GM18526 (cell line): Measurements from ENCODE around the gene CASP8.

Source experiments
- POLR2A ChIP-seq: IDR thresholded peaks from 3 replicates; pipeline ENCODE4 v1.6.1; 2011; ENCODE audit not compliant: insufficient read length; ENCODE audit errors: extremely low read depth

The CASP8 gene

DNA sequence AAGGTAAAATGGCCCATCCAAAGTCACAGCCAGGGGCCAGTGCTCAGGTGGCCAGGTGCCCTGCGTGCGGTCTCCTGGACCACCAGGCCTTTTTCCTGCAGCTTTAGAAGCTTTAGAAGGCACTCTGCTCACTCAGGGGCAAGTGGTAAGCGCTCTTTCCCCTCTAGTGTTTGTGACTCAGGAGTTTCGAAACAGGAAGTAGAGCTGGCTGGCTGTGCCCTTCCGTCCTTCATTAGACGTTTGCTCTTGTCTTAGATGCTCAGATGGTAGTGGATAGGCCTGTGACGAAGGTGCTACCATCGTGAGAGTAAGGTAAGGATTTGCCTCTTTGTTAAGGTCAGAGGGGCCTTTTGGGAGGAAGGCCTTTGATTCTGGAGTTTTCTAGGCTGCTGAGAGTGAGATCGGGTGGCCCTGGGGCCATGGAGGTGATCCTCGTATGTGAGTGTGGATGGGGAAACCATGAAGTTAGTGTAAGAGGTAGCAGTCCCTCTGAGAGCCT lies at the start of gene CASP8:
TSS of gene CASP8 (plus strand) at position 235 of the 499 bp plus-strand sequence. CDS start 5,951 bp downstream, outside the sequence.
- no peak for TF ChIP-seq POLR2A

DNA sequence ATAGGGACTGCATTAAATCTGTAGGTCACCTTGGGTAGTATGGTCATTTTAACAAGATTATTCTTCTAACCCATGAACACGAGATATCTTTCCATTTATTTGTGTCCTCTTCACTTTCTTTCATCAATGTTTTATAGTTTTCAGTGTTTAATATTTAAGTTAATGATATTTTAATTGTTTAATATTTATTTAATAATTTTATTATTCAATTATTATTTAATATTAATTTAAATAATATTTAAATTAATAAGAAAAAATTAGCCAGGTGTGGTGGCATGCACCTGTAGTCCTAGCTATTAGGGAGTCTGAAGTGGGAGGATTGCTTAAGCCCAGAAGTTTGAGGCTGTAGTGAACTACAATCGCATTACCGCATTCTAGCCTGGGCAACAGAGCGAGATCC lies 44.4 kb upstream of the CASP8 start:
- no peak for TF ChIP-seq POLR2A

DNA sequence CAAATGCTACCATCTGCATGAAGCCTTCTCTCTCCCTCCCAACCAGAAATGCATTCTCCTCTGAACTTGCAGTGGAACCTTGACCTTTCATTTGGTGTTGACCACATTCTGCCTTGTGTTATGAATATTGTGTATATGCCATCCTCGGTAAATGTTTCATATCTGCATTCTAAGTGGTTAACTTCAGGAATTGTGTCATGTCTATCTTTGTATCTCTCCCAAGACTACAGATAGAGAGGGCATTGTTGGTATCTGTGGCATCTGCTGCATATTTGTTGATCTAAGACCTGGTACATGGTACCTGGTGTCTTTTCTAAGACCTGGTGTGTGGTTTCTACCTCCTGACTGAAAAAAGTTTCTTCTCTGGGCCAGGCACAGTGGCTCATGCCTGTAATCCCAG lies 43.4 kb upstream of the CASP8 start:
- no peak for TF ChIP-seq POLR2A

DNA sequence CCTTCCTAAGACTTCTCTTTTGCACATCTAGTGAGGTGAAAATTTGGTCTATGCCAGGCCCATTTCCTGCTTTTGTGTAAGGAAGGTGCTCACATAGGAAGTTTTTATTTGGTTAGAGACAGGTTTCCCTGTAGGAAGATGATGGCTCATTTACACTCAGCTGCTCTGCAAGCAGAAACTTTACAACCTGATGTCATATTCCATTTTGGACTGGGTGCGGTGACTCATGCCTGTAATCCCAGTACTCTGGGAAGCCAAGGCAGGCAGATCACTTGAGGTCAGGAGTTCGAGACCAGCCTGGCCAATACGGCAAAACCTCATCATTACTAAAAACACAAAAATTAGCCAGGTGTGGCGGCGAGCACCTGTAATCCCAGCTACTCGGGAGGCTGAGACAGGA lies 41.6 kb upstream of the CASP8 start:
- TF ChIP-seq POLR2A = no peak

DNA sequence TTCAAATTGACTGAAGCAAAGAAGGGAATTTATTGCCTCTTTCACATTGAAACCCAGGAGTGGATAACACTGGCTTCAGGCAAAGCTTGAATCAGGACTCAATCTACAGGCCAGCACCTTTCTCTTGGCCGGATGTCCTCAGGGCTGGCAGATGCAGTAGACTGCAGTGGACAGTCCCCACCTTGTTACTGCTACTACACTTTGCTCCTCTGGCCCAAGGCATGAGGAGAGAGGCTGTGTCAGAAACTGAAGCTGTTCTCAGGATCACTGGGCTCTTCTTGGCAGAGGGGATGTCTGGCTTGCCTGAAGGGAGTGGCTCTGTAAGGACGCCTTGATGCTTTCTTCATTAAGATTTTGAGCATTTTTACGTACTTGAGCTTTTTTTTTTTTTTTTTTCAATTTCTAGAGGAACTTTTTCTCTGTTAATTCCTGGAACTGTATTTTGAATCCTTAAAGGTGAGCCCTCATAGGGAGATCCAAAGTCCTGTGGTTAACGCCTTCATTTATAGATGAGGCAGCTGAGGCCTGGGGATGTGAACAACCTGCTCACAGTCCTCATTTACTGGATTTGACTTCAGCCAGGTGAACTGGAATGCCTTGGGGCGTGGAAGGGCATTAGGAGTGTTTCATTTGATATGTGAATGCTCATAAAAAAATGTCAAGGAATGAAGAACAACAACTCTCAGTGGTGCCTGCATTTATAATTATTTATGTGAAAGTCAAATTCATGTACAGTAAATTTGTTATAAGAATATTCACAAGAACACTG lies 40.8 kb upstream of the CASP8 start:
- TF ChIP-seq POLR2A = no peak

DNA sequence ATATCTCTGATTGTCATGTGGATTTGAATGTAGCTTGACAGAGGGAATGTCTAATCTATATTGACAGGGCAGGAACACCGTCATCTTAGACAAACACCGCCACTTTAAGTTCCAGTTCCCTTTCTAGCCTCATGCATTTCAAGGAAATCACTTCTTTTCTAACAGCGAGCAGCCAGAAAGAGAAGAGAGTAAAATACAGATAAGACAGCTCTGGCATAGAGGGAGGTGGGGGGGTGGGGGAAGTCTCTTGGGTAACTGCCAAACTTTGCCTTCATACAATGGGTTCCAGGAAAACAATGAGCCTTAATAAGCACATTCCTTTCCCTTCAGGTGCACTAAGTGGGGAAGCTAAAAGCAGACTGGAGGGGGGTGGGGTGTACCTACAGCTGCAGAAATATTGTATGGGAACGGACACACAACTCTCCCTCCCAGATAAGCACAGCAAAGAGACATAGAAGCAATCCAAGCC lies 40.2 kb upstream of the CASP8 start:
- no peak for TF ChIP-seq POLR2A

DNA sequence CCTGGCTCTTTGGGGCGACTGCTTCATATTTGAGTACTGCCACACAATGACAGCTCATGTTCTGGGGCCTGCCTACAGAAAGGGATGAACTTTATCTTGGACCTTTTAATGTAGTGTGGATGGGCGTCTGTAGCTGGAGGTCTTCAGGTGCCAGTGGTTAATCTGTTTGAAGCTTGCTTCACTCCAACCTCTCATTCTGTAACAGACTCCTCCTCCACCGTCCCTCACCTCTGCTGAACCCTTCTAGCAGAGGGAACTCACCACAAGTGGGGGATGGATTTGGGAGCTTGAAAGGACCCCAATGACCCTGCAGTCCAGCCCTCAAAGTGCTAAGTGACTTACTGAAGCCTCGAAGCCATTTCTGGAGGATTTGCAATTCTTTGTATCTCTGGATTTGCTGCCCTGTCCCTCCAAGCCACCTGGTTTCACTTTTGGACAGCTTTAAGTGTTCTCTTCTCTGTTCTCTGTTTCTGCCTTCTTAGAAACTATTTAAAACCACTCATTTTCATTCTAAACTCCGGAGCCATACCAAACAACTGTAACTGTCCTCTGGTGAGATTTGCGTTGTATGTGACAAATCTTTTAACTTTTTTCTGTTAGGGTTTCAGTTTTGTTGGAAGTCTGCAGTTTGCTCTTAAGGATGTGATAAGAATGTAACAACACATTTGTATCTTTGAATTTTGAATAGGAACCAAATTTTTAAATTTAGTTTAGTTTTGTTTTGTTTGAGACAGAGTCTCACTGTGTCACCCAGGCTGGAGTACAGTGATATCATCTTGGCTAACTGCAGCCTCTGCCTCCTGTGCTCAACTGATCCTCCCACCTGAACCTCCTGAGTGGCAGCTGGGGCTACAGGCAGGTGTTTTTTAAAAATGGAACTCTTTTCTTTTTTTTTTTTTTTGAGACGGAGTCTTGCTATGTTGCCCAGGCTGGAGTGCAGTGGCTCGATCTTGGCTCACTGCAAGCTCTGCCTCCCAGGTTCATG lies 37.0 kb upstream of the CASP8 start:
- TF ChIP-seq POLR2A = no peak

DNA sequence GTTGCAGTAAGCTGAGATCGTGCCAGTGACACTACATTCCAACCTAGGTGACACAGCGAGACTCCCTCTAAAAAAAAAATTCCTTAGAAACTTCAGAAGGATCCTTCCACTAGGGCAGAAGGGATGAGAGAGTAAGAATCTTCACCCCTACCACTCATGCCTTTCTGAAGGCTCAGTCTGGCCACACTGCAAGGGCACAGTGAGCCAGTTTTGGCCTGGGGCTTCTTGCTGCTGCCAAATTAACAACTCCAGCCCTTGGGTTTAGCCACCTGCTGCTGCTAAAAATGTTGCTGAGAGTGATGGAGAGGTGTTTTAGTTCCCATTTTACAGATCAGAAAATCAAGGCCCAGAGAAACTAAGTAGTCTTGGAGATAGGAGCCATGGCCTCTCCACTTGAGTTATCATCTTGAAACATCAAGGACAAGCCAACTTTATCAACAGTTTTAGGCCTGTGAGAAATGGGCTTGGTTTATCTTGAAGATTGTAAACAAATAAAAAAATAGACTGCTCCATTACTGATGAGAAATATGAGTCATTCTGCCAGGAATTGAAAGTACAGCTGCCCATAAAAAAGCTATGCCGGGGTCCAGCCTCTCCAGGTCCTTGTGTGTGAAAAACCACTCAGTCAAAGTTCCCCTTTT lies 31.9 kb upstream of the CASP8 start:
- no peak for TF ChIP-seq POLR2A

DNA sequence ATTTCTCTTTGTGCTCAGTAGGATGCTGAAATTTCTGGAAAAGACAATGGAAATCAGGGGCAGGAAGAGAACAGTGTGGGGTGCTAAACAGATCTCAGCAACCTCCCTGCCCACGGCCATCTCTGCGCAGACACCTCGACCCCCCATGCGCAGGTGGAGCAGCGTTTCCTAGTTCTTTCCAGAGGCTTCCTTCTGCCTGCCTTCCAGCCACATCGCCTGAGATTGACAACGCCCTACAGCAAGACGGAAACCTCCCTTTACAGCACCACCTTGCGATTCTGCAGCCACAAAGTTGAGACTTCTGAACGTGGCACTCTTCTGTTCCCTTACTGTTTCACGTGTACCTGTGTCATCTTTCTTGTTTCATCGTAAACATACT lies 31.4 kb upstream of the CASP8 start:
- no peak for TF ChIP-seq POLR2A

DNA sequence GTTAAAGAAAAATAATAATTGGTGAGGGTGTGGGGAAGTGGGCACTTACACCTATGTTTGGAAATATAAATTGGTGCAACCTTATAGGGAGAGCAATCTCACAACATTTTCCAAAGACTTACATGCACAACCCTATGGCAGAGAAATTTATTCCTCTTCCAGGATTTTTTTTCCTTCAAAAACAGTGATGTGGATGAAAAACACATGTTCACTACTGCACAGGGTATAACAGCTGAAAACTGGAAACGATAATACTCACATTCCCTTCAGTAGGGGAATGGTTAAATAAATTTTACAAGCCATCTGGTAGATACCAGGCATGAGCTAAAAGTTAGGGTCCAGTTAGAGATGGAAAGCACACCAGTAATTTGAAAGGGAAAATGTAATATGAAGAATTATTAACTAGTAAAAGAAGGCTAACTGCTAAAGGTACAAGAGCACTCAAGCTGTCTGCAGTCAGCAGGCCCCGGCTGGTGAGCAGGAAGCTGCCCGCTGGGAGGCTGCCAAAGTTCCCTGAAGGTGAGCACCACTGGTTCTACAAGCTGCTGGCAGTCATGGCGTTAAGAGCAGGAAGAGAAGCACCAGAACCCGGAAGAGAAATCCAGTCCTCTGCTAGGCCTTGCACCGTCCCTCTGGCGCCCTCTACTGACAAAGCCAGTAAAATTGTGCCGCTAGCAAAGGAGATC lies 28.4 kb upstream of the CASP8 start:
- peak; percentile 39 for TF ChIP-seq POLR2A

DNA sequence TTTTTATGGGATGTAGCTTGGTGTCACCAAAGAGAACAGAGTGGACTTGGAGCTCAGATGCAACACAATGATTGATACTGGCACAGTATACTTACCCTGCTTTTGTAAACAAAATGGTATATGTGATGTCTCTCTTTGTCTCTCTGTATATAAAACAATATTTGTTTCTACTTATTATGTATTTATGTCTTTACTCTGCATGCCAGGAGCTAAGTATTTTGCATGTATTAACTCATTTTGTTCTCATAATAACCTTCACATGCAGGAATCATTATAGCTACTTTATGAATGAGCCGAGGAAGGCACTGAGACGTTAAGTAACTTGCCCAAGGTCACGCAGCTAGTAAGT lies 27.9 kb upstream of the CASP8 start:
- no peak for TF ChIP-seq POLR2A

DNA sequence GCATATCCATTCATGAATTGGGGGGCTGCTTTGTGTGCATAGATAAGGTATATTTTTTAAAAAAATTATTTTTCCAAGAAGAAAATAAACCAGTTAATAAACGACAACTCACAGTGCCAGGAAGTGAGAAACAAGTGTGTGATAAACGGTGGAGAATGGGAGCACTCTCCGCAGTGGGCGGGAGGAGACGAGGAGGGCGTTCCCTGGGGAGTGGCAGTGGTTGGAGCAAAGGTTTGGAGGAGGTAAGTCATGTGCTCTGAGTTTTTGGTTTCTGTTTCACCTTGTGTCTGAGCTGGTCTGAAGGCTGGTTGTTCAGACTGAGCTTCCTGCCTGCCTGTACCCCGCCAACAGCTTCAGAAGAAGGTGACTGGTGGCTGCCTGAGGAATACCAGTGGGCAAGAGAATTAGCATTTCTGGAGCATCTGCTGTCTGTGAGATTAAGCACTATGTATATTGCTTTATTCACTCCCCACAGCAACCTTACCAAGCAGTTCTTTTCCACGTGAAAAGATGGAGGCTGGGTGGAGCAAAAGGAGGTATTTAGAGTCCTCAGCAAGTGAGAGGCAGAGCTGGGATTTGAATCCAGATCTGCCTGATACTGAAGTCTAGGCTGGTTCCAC lies 27.0 kb upstream of the CASP8 start:
- TF ChIP-seq POLR2A = peak; percentile 73

DNA sequence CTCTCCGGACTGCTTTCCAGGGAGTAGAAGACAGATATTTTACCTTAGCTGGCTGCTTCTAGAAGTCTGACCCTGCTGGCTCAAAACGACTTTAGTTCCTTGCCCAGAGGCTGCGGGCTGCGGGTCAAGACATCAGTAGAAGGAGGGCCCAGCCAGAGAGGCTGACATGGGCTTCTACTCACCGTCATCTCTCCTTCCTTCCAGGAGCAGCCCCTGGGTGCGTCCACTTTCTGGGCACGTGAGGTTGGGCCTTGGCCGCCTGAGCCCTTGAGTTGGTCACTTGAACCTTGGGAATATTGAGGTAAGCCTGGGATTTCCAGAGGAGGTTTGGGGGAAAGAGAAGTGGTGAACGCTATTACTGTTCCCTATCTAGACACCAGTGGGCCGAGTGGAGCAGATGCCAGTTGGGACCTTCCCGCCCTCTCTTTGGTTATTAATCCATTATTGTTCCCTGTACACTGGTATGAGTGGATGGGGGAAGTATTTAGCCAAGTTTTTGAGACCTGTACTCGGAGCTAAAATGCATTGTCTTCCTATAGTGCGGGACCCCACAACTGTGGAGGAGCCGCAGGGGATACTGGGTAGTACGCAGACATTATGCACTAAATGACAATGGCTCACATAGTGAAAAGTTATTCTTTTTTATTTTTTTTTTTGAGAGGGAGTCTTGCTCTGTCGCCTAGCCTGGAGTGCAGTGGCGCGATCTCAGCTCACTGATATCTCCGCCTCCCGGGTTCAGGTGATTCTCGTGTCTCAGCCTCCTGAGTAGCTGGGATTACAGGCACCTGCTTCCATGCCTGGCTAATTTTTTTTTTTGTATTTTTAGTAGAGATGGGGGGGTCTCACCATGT lies 26.3 kb upstream of the CASP8 start:
- TF ChIP-seq POLR2A = no peak
